GM21390 (cell line): ENCODE measurements around the gene TWSG1.
"Not testable (repeated sequence)": the region's sequence is repeated elsewhere in the genome, so short reads cannot be mapped to it uniquely, and the experiment has no call there.

Experiments used
- ATAC-seq: cut with Tn5 transposase; IDR thresholded peaks from one replicate; pipeline ENCODE4 v1.9.1; 2021; ENCODE audit not compliant: unreplicated experiment

The TWSG1 gene

GRCh38 chr18:9421901-9422327 is 87.3 kb downstream of the TWSG1 start:
- ATAC-seq, result no peak

- no peak for ATAC-seq
Measured at GRCh38 chr18:9422816-9423519, 88.4 kb downstream of the TWSG1 start.

GRCh38 chr18:9423648-9424047 is 89.1 kb downstream of the TWSG1 start:
- not testable (repeated sequence) for ATAC-seq

DNA sequence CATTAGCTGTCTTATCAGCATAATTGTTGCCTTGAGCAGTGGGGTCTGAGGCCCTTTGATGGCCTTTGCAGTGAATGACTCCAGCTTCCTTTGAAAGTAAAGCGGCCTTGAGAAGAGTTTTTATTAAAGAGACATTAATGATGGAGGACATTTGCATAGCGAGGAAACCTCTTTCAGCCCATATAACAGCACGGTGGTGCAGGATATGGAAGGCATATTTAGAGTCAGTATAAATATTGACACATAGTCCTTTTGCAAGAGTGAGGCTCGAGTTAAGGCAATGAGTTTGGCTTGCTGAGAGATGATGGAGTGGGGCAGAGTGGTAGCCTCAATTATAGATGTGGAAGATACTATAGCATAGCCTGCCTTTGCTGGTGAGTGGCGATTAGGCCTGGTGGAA is 89.7 kb downstream of the TWSG1 start:
- not testable (repeated sequence) for ATAC-seq

GRCh38 chr18:9426753-9427152 is 92.2 kb downstream of the TWSG1 start:
- ATAC-seq, result no peak

- ATAC-seq, result no peak
Measured at GRCh38 chr18:9428301-9428706, 93.7 kb downstream of the TWSG1 start.

GRCh38 chr18:9428862-9429661 is 94.5 kb downstream of the TWSG1 start:
- no peak for ATAC-seq

DNA sequence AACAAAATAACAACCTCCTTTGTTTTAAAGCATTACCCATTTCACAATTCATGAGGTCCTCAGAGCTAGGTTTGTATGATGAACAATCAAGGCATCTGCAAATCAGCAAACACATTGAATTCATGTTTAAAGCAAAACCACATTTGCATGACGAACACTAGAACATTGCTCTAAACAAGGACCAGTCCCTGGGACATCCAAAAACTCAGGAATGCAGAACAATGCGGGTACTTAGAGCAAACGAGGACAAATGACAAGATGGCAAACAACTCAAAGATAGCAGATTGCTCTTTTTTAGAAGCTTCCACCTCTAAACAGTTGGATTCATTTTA is 95.1 kb downstream of the TWSG1 start:
- ATAC-seq, result no peak

GRCh38 chr18:9430315-9430714 is 95.7 kb downstream of the TWSG1 start:
- not testable (repeated sequence) for ATAC-seq

DNA sequence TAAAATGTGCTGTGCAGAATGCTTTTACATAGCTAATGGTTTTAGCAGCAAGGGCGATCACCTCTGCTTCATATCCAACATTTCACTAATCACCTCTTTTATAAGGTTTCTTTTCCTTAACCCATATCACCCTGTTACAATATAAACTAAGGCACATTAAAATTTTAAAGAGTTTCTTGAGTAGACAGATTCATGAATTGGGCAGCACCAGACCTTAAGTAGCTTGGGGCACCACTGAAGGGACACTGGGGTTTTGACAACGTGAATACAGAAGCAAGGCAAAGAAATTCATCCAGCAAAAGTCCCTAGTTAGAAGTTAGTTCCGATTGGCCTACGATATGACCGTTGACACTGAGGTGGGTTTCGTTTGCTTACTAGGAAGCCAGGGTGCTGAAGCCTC is 96.7 kb downstream of the TWSG1 start:
- no peak for ATAC-seq

- not testable (repeated sequence) for ATAC-seq
Measured at GRCh38 chr18:9433122-9433521, 98.5 kb downstream of the TWSG1 start.

DNA sequence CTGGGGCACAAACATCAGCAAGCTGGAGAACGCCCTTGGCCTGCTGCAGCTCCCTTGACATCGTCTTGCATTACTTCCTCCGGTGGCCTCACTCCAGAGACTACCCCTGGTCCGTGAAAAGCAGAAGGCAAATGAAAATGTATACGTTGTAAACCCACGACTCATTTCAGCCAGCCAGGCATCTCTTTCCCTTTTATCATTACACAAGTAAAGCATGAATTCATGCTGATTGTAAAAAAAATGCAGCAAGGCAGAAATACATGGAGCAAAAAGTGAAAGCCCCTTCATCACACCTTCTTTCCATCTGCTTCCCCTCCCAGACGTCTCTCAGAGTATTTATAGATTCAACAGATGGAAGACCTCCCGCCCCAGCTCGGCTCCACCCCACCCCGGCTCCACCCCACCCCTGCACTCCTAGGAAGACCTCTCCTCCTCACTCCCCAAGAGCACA is 99.1 kb downstream of the TWSG1 start:
- ATAC-seq, result no peak

GRCh38 chr18:9434122-9434701 is 99.6 kb downstream of the TWSG1 start:
- no peak for ATAC-seq

DNA sequence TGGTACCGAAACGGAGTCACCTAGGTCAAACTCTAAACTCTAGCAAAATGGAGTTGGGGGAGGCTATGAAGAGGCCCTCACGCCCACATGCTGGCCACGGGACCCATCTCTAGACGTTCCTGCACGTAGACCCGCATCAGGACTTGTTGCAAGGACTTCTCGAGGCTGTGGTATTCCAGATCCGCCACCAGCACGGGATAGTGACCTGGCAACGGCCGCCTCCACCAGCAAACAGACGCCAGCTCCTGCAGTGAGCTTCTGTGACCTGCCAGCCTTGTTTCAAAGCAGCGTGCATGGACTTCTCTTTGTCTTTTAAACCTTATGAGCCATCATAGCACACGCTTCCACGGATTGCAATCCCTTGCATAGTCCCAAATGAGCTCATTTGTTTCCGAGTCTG is 100.5 kb downstream of the TWSG1 start:
- no peak for ATAC-seq

DNA sequence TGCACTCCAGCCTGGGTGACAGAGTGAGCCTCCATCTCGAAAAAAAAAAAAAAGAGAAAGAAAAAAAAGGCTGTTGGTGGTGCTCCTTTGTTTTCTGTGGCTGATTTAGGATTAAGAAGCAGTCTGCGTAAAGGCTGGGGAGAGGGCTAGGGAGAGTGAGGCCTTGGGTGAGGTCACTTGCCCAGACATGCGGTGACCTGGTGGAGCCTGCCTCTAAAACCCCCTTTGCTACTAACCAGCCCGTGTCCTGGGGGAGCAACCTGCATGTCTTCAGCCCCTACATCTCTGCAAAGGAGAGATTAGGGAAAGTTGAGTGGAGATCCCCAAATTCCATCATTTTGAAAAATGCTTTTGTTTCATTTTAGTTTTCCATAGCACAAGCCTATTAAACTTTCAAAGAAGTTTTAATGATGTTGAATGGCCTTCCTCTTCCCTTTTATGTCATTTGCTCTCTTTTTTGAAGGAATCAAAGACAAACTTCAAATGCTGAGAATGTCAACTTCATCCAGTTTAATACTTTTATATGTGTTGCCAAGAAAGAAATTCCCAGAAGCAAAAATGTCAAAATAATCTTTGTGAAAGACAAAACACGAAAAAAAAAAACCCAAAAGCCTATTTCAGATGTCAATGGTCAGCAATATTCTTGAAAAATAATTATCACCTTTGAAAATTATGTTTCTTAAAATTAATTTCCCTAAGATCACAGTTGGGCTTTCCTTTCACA is 101.8 kb downstream of the TWSG1 start:
- ATAC-seq, result no peak

DNA sequence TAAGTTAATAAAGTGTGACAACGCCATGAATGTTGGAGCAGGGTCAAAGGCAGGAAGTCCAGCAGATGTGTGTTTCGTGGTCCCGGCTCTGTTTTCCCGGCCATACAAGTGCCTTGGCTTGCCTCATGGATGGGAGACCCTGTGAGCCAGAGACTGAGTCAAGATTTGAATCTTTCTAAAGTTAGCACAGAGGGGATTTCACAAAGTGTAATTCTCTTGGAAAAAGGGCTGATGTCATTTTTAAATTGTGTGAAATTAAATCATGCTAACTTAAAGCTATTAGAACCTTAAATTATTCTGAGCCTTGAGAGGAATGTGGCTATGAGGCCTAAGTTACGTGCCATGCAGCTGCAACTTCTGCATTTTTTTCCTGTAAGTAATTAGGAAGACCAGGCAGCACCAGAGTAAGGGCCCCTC is 102.5 kb downstream of the TWSG1 start:
- ATAC-seq, result no peak

DNA sequence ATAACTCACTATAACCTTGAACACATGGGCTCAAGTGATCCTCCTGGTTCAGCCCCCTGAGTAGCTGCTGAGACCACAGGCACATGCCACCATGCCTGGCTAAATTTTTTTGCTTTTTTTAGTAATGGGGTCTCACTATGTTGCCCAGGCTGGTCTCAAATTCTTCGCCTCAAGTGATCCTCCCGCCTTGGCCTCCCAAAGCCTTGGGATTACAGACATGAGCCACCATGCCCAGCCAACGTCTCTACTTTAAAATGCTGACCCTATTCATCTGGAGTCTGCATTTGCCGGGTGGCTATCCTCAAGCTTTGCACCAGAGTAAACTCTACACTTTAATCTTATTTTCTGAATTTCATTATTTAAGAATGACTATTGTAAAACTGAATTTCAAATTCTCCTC is 103.1 kb downstream of the TWSG1 start:
- no peak for ATAC-seq

DNA sequence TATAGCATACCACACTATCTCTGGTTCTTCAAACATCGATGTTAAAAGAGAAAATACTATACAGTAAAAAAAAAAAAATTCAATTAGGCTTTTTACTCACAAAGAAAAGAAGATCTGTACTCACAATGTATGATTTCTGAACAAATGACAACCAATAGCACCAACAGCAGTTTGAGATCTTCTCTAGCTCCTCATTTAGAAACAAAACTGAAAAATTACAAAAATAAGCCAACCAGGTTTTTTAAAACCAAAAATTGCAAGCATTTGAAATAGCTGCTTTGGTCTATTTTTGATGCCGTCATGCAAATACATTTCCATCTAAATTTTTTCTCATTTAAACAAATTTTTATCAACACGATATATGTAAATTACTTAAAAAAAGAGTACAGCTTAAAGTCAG is 106.5 kb downstream of the TWSG1 start:
- no peak for ATAC-seq

DNA sequence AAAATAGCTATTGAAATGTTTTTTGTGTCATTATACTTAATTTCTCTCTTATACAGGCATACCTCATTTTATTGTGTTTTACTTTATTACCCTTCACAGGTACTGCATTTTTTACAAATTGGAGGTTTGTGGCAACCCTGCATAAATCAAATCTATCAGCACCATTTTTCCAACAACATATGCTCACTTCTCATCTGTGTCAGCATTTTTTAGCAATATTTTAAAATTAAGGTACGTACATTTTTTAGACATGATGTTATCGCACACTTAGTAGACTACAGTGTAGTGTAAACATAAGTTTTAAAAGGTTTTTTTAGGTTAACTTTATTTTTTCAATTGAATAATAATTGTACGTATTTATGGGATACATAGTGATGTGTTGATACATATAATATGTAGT is 110.0 kb downstream of the TWSG1 start:
- no peak for ATAC-seq

DNA sequence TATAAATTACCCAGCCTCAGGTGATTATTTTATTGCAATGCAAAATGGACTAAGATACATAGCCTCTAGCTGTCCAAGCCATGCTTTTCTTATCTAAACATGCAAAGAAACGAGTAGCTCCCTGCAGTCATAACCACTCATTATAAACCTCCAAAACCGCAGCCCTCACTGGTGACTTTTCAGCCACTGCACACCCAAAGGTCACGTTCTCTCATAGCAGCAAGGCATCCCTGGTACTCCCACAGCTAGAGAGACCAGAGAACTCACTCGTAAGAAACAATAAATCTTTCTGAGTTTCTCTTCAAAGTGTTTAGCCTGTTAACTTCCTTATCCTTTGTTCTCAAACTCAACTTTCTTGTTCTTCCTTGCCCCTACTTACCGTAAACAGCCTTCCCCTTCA is 112.3 kb downstream of the TWSG1 start:
- ATAC-seq, result no peak

DNA sequence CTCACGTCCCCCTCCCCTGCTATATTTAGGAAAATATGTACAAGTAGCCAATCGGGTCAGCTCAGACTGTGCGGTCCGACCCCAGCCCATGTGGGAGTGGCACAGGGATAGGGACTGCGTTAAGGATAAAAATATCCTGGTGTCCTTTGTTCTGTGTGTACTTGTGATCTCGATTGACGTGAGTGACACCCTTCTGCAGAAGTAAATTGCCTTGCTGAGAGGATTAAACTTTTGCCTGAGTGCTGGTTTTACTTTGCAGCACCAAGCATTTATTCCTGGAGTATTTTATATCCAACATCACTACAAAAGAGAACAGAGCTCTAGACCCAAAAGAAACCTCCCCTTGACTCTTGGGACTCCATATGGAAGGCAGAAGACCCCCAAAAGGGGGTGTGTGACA is 112.8 kb downstream of the TWSG1 start:
- ATAC-seq, result no peak
